Hepatocyte (in vitro differentiated cells): Measurements from ENCODE around the gene SESN3. TPM values are rescaled to one million over a fixed set of nuclear protein-coding genes. Genes with fewer than 3 reads are reported as not detected.
A peak's percentile ranks its signal among the peaks of the same experiment; 100 is the strongest.

Source experiments
- DNase-seq: peaks from one replicate; pipeline ENCODE4 v3.0.0-alpha.2; 2016; ENCODE audit warnings: low spot score
- H2AFZ ChIP-seq: fragments of 200-600 bp; sonication (generic); 2 replicates; pipeline ENCODE4 v1.6.0; 2016; ENCODE audit warnings: antibody characterized with exemption, mild to moderate bottlenecking
- H3K27ac ChIP-seq: fragments of 200-600 bp; sonication (generic); 2 replicates; pipeline ENCODE4 v1.5.1; 2016; ENCODE audit warnings: mild to moderate bottlenecking
- H3K27me3 ChIP-seq: fragments of 200-600 bp; sonication (generic); 2 replicates; pipeline ENCODE4 v1.6.1; 2016
- H3K36me3 ChIP-seq: fragments of 200-600 bp; sonication (generic); replicated peaks from 2 replicates; pipeline ENCODE4 v1.5.1; 2016; ENCODE audit warnings: low read depth; ENCODE audit not compliant: insufficient read depth
- H3K4me1 ChIP-seq: fragments of 200-600 bp; sonication (generic); 2 replicates; pipeline ENCODE4 v1.5.1; 2016; ENCODE audit warnings: mild to moderate bottlenecking, moderate library complexity; ENCODE audit not compliant: insufficient read depth
- H3K4me2 ChIP-seq: fragments of 200-600 bp; sonication (generic); 2 replicates; pipeline ENCODE4 v1.6.0; 2016
- H3K4me3 ChIP-seq: fragments of 200-600 bp; sonication (generic); 2 replicates; pipeline ENCODE4 v1.5.1; 2016; ENCODE audit warnings: mild to moderate bottlenecking
- H3K79me2 ChIP-seq: fragments of 200-600 bp; sonication (generic); 2 replicates; pipeline ENCODE4 v1.6.0; 2017; ENCODE audit warnings: mild to moderate bottlenecking
- H3K9me2 ChIP-seq: fragments of 200-600 bp; sonication (generic); replicated peaks from 2 replicates; pipeline ENCODE4 v1.6.0; 2017; ENCODE audit warnings: mild to moderate bottlenecking; ENCODE audit not compliant: insufficient read depth
- H3K9me3 ChIP-seq: fragments of 200-600 bp; sonication (generic); 2 replicates; pipeline ENCODE4 v1.5.1; 2016; ENCODE audit warnings: low read depth, mild to moderate bottlenecking
- H4K20me1 ChIP-seq: fragments of 200-600 bp; sonication (generic); 2 replicates; pipeline ENCODE4 v1.6.0; 2016; ENCODE audit warnings: mild to moderate bottlenecking; ENCODE audit not compliant: insufficient read depth, poor library complexity, severe bottlenecking
- CTCF ChIP-seq: fragments of 200-600 bp; sonication (generic); IDR thresholded peaks from 2 replicates; pipeline ENCODE4 v1.5.1; 2016; ENCODE audit warnings: antibody characterized with exemption, mild to moderate bottlenecking; ENCODE audit not compliant: poor library complexity
- EZH2 ChIP-seq: fragments of 200-600 bp; sonication (generic); IDR thresholded peaks from 2 replicates; pipeline ENCODE4 v1.6.1; 2016; ENCODE audit warnings: antibody characterized with exemption, mild to moderate bottlenecking, borderline replicate concordance
- EZH2phosphoT487 ChIP-seq: fragments of 200-600 bp; sonication (generic); IDR thresholded peaks from one replicate; pipeline ENCODE4 v1.6.1; 2018; ENCODE audit warnings: antibody characterized with exemption, mild to moderate bottlenecking, low read depth, moderate library complexity; ENCODE audit not compliant: unreplicated experiment, severe bottlenecking
- WGBS: methylation state at CpG from one replicate; pipeline ENCODE4 v1.1.6; 2016; ENCODE audit warnings: low lambda C conversion rate; ENCODE audit errors: missing lambda C conversion rate; 5-methylcytosine and 5-hydroxymethylcytosine counted together
- polyA plus RNA-seq: library from polyadenylated mRNA; unstranded; fragments of >200 nt; fragmentation: Nextera tagmentation; extraction: Ambion mirVana; gene quantifications from 2 replicates; pipeline ENCODE4 v1.2.1, GENCODE V29; 2016
- total RNA-seq: library from RNA; depleted of rRNA; stranded (reverse); fragments of >200 nt; gene quantifications from 2 replicates; pipeline ENCODE4 v1.2.3, GENCODE V29; 2014

The SESN3 gene
- total and polyA plus RNA-seq, 2 experiments from 2014 or later, result 8.1 to 107 TPM

- Histone ChIP-seq H3K36me3 (no peaks in the 10 kb centered on the region), H3K4me3 (no peak overlapping the region), H3K4me1 (no peaks in the 10 kb centered on the region), H2AFZ (no peak overlapping the region), H3K9me2 (no peaks in the 10 kb centered on the region), H3K4me2 (no peak overlapping the region), H3K79me2 (no peaks in the 10 kb centered on the region), H4K20me1 (no peaks in the 10 kb centered on the region), H3K27me3 (no peaks in the 10 kb centered on the region), H3K27ac (no peak overlapping the region), H3K9me3 (no peaks in the 10 kb centered on the region)
- TF ChIP-seq EZH2 (no peak), CTCF (no peak), EZH2phosphoT487 (no peak)
- 94% methylated on average over 2 of the region's 2 CpGs for WGBS
- DNase-seq, result no peak
These were observed 32.2 kb upstream of the SESN3 start for GRCh38 chr11:95262994-95263765.

GRCh38 chr11:95257456-95257971 is 26.5 kb upstream of the SESN3 start:
- no peaks in the 10 kb centered on the region for H3K36me3 ChIP-seq
- TF ChIP-seq EZH2phosphoT487 (no peak), EZH2 (no peak), CTCF (no peak)
- H3K9me2 ChIP-seq, result no peaks in the 10 kb centered on the region
- H3K27ac ChIP-seq, result peak overlapping the region; percentile 72
- H2AFZ ChIP-seq, result no peak overlapping the region
- H3K4me1 ChIP-seq, result peaks cover 39% of the 10 kb centered on the region
- no peaks in the 10 kb centered on the region for H3K9me3 ChIP-seq
- H4K20me1 ChIP-seq, result no peaks in the 10 kb centered on the region
- no peak overlapping the region for H3K4me2 ChIP-seq
- no peaks in the 10 kb centered on the region for H3K27me3 ChIP-seq
- WGBS, result 94% methylated on average over 4 of the region's 4 CpGs
- no peaks in the 10 kb centered on the region for H3K79me2 ChIP-seq
- DNase-seq, result no peak
- H3K4me3 ChIP-seq, result no peak overlapping the region

DNA sequence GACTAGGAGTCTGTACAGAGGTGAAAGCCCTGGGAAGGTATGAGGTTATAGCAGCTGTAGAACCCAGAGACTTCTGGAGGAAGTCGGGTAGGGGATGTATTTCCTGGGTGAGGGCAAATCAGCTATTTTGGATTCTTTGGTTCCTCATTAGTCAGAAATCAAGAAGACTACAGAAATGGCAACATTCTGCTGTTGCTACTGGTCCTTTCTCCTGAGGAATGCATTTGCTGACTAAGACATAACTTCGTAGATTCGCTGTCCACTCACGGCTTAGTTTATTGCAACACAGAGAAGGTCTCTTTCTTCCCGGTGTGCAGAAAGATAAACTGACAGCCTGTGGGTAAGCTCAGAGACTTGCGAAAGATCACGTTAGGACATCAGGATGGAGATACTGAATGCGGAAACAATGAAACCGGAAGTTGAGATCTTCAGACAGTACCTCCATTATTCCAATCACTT is 25.3 kb upstream of the SESN3 start:
- Histone ChIP-seq H3K36me3 (no peaks in the 10 kb centered on the region), H3K27me3 (no peaks in the 10 kb centered on the region), H3K4me3 (no peak overlapping the region), H4K20me1 (no peaks in the 10 kb centered on the region), H2AFZ (no peak overlapping the region), H3K9me3 (no peaks in the 10 kb centered on the region), H3K9me2 (no peaks in the 10 kb centered on the region), H3K4me1 (peaks cover 41% of the 10 kb centered on the region), H3K27ac (peak overlapping the region; percentile 72), H3K79me2 (no peaks in the 10 kb centered on the region), H3K4me2 (peak overlapping the region; percentile 14)
- DNase-seq, result peak; percentile 66
- 60% methylated on average over 9 of the region's 9 CpGs for WGBS
- TF ChIP-seq CTCF (no peak), EZH2phosphoT487 (no peak), EZH2 (no peak)
